ENCODE data around the gene CD58.

CD58 gene

DNA sequence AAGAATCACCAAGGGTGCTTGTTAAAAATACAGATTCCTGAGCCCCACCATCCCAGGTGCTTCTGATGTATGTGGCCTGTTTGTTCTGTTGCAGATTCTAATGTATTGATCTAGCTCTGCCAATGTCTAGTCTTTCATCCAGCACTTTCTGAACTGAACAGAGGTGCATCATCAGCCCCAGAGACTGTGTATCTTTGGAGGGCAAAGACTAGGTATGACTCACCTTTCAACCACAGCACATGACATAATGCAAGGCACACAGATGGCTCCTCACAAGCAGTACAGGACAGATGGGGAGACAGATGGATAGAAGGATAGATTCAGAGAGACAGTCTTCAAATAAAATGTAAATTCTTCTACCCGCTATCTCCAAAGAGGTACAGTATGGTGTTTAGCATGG is 32.3 kb downstream of the CD58 start:
- DNase-seq (ENCODE audit: low read depth), result peak; percentile 19

- no peak for DNase-seq (ENCODE audit: low read depth)
These were observed 32.9 kb downstream of the CD58 start for GRCh38 chr1:116537898-116538297.

GRCh38 chr1:116537040-116537831 is 33.6 kb downstream of the CD58 start:
- no peak for DNase-seq (ENCODE audit: low read depth)

- no peak for DNase-seq (ENCODE audit: low read depth)
These were observed 36.6 kb downstream of the CD58 start for GRCh38 chr1:116534014-116534739.

GRCh38 chr1:116533429-116533820 is 37.4 kb downstream of the CD58 start:
- no peak for DNase-seq (ENCODE audit: low read depth)

DNA sequence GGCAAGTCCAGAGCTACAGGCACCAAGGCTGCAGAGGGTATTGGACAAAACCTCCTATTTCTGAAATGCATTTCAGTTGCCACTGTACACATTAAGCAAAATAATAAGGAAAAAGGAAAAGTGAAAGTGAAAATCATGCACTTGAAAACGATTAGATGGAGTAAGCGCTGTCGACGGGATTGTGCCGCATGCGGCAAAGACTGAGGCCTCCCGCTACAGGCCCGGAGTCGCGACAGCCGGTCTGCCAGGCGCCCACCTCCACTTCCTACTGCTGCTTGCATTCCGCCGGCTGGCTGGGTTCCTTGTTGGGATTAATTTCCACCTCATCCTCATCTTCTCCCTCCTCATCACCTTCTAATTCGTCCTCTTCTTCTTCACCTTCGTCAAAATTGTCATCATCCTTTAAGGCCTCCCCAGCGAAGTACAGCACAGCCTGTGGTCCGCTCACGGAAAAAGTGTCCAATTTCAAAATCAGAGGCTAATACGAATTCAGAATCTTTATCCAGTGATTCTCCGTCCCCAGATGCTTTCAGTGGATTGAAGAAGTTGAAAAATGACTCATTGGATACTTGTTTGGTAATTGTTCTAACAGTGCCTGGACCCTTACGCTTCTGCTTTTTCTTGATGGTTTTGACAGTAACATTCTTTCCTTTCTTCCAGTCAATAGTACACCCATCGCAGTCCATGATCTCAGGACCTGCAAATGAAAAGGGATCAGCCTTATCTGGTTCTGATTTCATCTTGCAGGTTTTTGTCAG is 38.0 kb downstream of the CD58 start:
- no peak for DNase-seq (ENCODE audit: low read depth)

DNA sequence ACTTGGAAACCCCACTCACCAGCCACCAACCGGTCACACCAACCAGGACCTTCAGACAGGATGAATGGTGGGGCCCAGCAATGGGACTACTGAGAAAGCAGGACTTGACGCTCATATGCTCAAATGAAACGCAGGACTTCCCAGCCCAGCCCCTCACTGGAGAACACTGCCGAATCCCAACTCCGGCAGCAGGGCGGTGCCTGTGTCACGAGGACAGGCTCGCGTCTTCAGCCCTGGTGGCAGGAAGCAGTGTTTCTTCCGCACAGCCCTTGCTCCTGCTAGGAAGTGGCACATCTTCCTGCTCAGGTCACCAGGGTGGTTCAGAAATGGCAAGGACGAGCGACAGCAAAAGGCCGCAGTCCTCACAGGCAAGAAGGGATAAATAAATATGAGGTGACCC is 38.9 kb downstream of the CD58 start:
- no peak for DNase-seq (ENCODE audit: low read depth)

DNA sequence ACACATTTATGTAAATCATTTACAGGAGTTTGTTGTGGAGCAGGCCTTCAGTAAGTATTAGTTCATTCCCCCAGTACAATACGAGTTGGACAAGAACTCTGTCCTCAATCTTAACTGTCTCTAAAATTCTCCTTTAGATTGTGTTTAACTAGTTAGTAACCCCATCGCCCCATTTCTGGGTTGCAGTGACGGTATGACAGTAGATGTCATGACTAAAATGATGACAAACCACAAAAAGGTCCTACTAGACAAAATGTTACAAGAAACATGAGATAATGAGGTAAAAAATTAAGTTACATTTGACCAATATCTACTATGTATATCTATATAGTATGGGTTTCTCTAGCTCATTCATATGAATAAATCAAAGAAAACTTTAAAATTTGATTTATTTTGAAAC is 41.1 kb downstream of the CD58 start:
- DNase-seq (ENCODE audit: low read depth), result no peak

GRCh38 chr1:116529199-116529631 is 41.6 kb downstream of the CD58 start:
- DNase-seq (ENCODE audit: low read depth), result peak; percentile 62

- no peak for DNase-seq (ENCODE audit: low read depth)
These were observed 42.3 kb downstream of the CD58 start for GRCh38 chr1:116528329-116529083.

- no peak for DNase-seq (ENCODE audit: low read depth)
These were observed 45.4 kb downstream of the CD58 start for GRCh38 chr1:116525440-116525839.

GRCh38 chr1:116521186-116521585 is 49.6 kb downstream of the CD58 start:
- no peak for DNase-seq (ENCODE audit: low read depth)

DNA sequence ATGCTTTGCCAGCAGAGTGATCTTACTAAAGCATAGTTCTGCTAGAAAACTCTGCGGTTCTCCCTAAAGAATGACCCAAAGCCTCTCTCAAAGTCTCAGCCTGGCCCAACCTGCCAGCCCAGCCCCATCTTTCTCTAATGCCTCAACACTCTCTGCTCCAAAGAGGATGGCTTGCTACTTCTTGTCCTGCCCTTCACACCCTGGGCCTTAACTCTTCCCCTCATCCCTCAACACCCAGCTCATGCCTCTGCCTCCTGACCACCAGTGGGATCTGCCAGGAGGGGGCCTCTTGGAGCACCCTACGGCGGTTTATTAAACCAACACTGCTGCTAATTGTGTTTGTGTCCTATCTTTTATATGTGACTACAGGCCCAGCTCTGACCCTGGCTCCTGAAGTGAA is 52.4 kb downstream of the CD58 start:
- no peak for DNase-seq (ENCODE audit: low read depth)

GRCh38 chr1:116516631-116517030 is 54.2 kb downstream of the CD58 start:
- no peak for DNase-seq (ENCODE audit: low read depth)

DNA sequence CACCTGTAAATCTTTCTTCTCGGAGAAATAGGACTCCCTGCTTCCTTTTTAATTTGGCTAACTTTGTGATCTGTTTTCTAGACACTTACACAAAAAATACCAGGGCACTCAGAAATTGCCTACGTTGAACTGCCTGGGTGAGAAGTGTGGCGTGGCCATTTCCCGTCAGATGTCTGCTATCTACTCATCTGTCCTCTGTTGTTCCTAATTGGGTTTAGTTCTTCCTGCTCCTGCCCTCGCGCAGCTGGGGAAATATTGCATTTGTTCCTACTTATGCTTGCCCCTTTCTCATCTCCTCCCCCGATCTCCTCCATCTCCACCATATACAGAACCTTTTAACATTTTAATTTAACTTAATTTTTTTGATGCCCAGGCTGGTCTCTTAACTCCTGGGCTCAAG is 55.1 kb downstream of the CD58 start:
- DNase-seq (ENCODE audit: low read depth), result no peak

DNA sequence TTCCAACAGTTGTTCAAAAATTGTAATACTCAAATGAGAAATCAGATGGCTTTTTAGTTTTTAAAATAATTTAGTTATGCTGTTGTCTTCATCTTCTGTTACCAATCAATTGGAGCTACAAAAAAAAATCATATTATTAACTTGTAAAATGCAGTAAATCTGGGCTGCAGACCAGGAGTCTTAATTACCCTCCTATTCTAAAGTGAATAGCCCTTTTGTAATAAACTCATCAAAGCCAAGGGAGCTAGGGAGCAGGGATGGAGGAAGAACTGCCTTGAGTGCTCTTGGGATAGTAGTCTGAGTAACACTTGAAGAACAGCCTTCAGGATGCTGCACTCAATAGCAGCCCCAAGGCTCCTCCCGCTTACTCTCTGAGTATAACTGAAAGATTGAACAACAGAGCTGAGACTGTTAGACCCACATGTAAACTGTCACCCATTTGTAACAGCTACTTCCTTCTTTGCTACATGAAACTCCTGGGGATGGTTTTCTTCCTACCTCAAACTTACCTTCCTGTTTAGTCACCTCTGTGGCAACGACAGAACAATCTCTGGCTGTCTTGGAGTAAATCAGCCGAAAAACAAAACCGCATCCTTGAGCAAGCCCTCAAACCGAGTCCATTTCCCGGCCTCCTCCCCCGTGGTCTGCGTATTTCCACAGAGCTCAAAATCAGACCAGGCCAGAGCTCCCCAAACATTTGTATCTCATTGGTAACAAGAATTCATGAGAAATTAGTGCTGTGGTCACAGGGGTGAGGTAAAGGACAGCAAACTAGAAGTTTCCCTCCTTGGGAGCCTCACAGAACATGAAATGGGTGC is 55.9 kb downstream of the CD58 start:
- no peak for DNase-seq (ENCODE audit: low read depth)

- DNase-seq (ENCODE audit: low read depth), result no peak
These were observed 56.9 kb downstream of the CD58 start for GRCh38 chr1:116513956-116514355.

GRCh38 chr1:116511459-116512019 is 59.3 kb downstream of the CD58 start:
- DNase-seq (ENCODE audit: low read depth), result no peak

GRCh38 chr1:116510361-116510760 is 60.5 kb downstream of the CD58 start:
- DNase-seq (ENCODE audit: low read depth), result no peak
